MM.1S (cell line): Measurements from ENCODE around the gene PRG3.

Experiments
- CTCF ChIP-seq: fragments of 300-600 bp; sonication (generic); IDR thresholded peaks from 2 replicates; pipeline ENCODE4 v1.5.1; 2016; ENCODE audit warnings: antibody characterized with exemption, low read length, mixed read lengths
- EZH2 ChIP-seq: fragments of 300-600 bp; sonication (generic); optimal IDR thresholded peaks from 2 replicates; pipeline ENCODE3; 2017; ENCODE audit warnings: low read depth, mild to moderate bottlenecking, antibody characterized with exemption, low read length, mixed read lengths
- EZH2phosphoT487 ChIP-seq: fragments of 300-600 bp; sonication (generic); IDR thresholded peaks from 2 replicates; pipeline ENCODE4 v1.6.1; 2018; ENCODE audit warnings: antibody characterized with exemption, low read length

DNA sequence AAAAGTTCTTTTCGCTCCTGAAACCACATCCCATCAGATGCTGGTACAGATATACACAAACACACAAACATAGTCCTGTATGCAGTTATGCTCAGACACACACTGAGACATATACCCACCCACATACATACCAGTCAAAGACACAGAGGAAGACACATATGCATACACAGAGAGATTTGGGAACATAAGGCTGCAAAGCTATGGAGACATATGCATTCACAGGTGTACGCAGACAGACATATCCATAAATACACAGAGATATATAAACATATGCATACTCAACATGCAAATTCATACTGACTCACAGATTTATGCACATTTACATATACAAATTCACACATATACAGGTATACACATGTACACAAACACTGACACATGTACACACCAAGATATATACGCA lies 6.0 kb downstream of the PRG3 start:
- TF ChIP-seq EZH2, result no peak
- no peak for TF ChIP-seq CTCF
- no peak for TF ChIP-seq EZH2phosphoT487
